Renal cortex interstitium (tissue), 11 donors: ENCODE measurements around the gene FAM43A. TPM values are rescaled to one million over a fixed set of nuclear protein-coding genes. Genes with fewer than 3 reads are reported as not detected.

Experiments used
- DNase-seq, 11 donors: peaks; one replicate each; pipeline ENCODE4 v3.0.0-alpha.2; 2013; ENCODE audit warnings: low read depth in 9 of 11, low spot score in 4 of 11; ENCODE audit errors: extremely low read depth in 1 of 11
- polyA plus RNA-seq, 3 donors: library from polyadenylated mRNA; unstranded; fragments of 120-200 nt; gene quantifications; one replicate each; pipeline ENCODE4 v1.2.1, GENCODE V29; 2013; ENCODE audit not compliant: insufficient read length in 3 of 3

FAM43A gene
- polyA plus RNA-seq, 3 donors, result 5.6 to 8.9 (median 8.4) TPM

- DNase-seq, result peak in 3 of 11 donors; percentile 32 to 47 (median 45)
Observed at GRCh38 chr3:194689493-194689944, 3.8 kb downstream of the FAM43A start.

GRCh38 chr3:194690501-194691372 lies 5.1 kb downstream of the FAM43A start:
- no peak for DNase-seq

GRCh38 chr3:194691481-194692283 lies 6.0 kb downstream of the FAM43A start:
- peak in 3 of 11 donors; percentile 17 to 63 (median 36) for DNase-seq

GRCh38 chr3:194696702-194697101 lies 11.0 kb downstream of the FAM43A start:
- DNase-seq, result no peak

- no peak for DNase-seq
Observed at GRCh38 chr3:194702545-194702944, 16.9 kb downstream of the FAM43A start.

- DNase-seq, result no peak
Observed at GRCh38 chr3:194705227-194705626, 19.5 kb downstream of the FAM43A start.

- DNase-seq, result no peak
Observed at GRCh38 chr3:194705761-194706160, 20.1 kb downstream of the FAM43A start.

GRCh38 chr3:194707147-194707540 lies 21.5 kb downstream of the FAM43A start:
- DNase-seq, result no peak

GRCh38 chr3:194711286-194711685 lies 25.6 kb downstream of the FAM43A start:
- no peak for DNase-seq

GRCh38 chr3:194711913-194712312 lies 26.2 kb downstream of the FAM43A start:
- DNase-seq, result peak in 1 of 11 donors; percentile 36

GRCh38 chr3:194713299-194714136 lies 27.8 kb downstream of the FAM43A start:
- DNase-seq, result no peak

GRCh38 chr3:194714137-194714455 lies 28.4 kb downstream of the FAM43A start:
- no peak for DNase-seq

- no peak for DNase-seq
Observed at GRCh38 chr3:194714564-194714963, 28.9 kb downstream of the FAM43A start.

GRCh38 chr3:194715022-194715800 lies 29.5 kb downstream of the FAM43A start:
- no peak for DNase-seq

GRCh38 chr3:194718079-194718478 lies 32.4 kb downstream of the FAM43A start:
- no peak for DNase-seq

- DNase-seq, result no peak
Observed at GRCh38 chr3:194720048-194720447, 34.4 kb downstream of the FAM43A start.

GRCh38 chr3:194723846-194724618 lies 38.3 kb downstream of the FAM43A start:
- DNase-seq, result no peak

- DNase-seq, result no peak
Observed at GRCh38 chr3:194725346-194725745, 39.7 kb downstream of the FAM43A start.
